ENCODE data around the gene SIAH2.

DNA sequence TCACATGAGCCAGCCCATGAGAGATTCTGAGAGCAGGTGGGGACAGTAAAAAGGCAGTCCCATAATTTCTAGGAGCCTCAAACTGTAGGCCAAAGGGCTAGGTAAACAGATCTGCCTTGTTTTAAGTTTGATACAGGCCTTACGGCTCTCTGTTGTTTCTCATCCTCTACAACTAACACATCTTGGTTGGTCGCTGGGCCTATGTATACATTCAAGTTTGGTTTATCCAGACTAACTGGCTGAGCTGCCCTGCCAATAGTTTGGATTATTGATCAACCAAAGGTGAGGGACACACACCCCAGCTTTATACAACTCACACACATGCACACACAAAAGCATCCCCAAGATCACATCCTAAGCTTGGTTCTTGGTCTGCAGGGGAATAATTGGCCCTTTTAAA, 3.0 kb downstream of the SIAH2 start:
- TF ChIP-seq CTCF (IDR thresholded peaks at IDR 0.05) (no peak), POLR2A (IDR thresholded peaks at IDR 0.05) (no peak)

All from right lobe of liver (tissue), 4 donors.